D721Med (cell line): ENCODE data around the gene ARRDC5.

Experiments used
- DNase-seq: peaks from one replicate; pipeline ENCODE4 v3.0.0; 2011; ENCODE audit warnings: low spot score; ENCODE audit not compliant: insufficient read length
- FAIRE-seq: peaks from 2 replicates; lab custom pipeline; 2011; peaks lifted over from hg19 to GRCh38; lab: Jason Lieb, UNC
- CTCF ChIP-seq: IDR thresholded peaks from 2 replicates; pipeline ENCODE4 v1.5.1; 2012; ENCODE audit warnings: mild to moderate bottlenecking, control low read depth; ENCODE audit not compliant: insufficient read depth; ENCODE audit errors: missing control alignments

The ARRDC5 gene

GRCh38 chr19:4877753-4878490 is 24.8 kb downstream of the ARRDC5 start:
- no peak for FAIRE-seq
- no peak for DNase-seq
- TF ChIP-seq CTCF: no peak

- no peak for TF ChIP-seq CTCF
- FAIRE-seq (no peak), DNase-seq (no peak)
These were observed 28.8 kb downstream of the ARRDC5 start for GRCh38 chr19:4873930-4874329.

GRCh38 chr19:4871711-4872110 is 31.0 kb downstream of the ARRDC5 start:
- no peak for TF ChIP-seq CTCF
- DNase-seq: no peak
- FAIRE-seq: no peak

GRCh38 chr19:4870025-4870700 is 32.5 kb downstream of the ARRDC5 start:
- FAIRE-seq (no peak), DNase-seq (peak; percentile 0)
- TF ChIP-seq CTCF: no peak

GRCh38 chr19:4868286-4868834 is 34.3 kb downstream of the ARRDC5 start:
- no peak for TF ChIP-seq CTCF
- DNase-seq (peak; percentile 0), FAIRE-seq (no peak)

GRCh38 chr19:4867534-4868285 is 35.0 kb downstream of the ARRDC5 start, which contains the start of gene PLIN3:
Gene PLIN3, minus strand, starts transcription at chr19:4867667. Its CDS starts 6,273 bp downstream, at chr19:4861394.
- DNase-seq (peak; percentile 100), FAIRE-seq (no peak)
- TF ChIP-seq CTCF: no peak
